GM12891 (cell line): ENCODE data around the gene SLC2A4.

Source experiments
- DNase-seq: peaks from one replicate; pipeline ENCODE4 v3.0.0; 2011; ENCODE audit warnings: low spot score; ENCODE audit not compliant: insufficient read length
- FAIRE-seq: peaks from 2 replicates; lab custom pipeline; 2011; peaks lifted over from hg19 to GRCh38; lab: Jason Lieb, UNC
- PAX5 ChIP-seq: IDR thresholded peaks from 2 replicates; pipeline ENCODE4 v1.6.1; 2011; ENCODE audit warnings: low read length, moderate library complexity, mild to moderate bottlenecking; ENCODE audit not compliant: insufficient read depth, severe bottlenecking
- POLR2A ChIP-seq: IDR thresholded peaks from 2 replicates; pipeline ENCODE4 v1.6.1; 2011; ENCODE audit warnings: low read depth, low read length, control low read depth
- POLR2AphosphoS5 ChIP-seq: IDR thresholded peaks from 2 replicates; pipeline ENCODE4 v1.6.1; 2011; ENCODE audit warnings: low read depth, low read length, control low read depth
- POU2F2 ChIP-seq: IDR thresholded peaks from 2 replicates; pipeline ENCODE4 v1.6.1; 2011; ENCODE audit warnings: low read depth, mild to moderate bottlenecking, control low read depth, low read length, moderate library complexity
- SPI1 ChIP-seq: IDR thresholded peaks from 2 replicates; pipeline ENCODE4 v1.6.1; 2011; ENCODE audit warnings: low read depth, low read length, control low read depth
- TAF1 ChIP-seq: IDR thresholded peaks from 2 replicates; pipeline ENCODE4 v1.6.1; 2011; ENCODE audit warnings: low read depth, low read length, control low read depth

SLC2A4 gene

DNA sequence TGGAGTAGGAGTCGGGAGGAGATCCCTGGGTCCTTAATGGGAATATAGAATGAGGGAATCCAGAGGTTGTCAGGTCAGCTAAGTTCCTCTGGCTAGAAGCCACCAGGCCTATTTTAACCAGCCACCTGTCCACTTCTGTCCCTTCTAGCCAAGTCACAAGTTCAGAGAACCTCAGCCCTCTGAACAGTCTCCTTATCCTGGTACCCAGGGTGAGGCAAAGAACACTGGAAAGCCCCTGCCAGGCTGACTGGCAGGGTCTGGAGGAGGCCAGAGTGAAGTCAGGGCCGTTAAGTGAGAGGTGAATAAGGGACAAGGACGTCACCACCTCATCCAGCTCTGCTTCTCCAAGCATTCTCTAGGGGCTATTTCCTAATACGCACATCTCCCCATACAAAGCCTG, 32.7 kb upstream of the SLC2A4 start:
- DNase-seq: no peak
- no peak for FAIRE-seq
- no peak for TF ChIP-seq SPI1
- TF ChIP-seq POLR2AphosphoS5: no peak
- no peak for TF ChIP-seq POLR2A
- no peak for TF ChIP-seq POU2F2

- FAIRE-seq: no peak
- TF ChIP-seq POLR2AphosphoS5 (no peak), TAF1 (no peak), SPI1 (no peak), PAX5 (no peak), POLR2A (no peak), POU2F2 (no peak)
- no peak for DNase-seq
Measured at GRCh38 chr17:7249214-7249613, 32.3 kb upstream of the SLC2A4 start.

GRCh38 chr17:7249830-7250229, 31.7 kb upstream of the SLC2A4 start:
- no peak for FAIRE-seq
- TF ChIP-seq SPI1 (peak; percentile 72), POU2F2 (no peak)
- DNase-seq: no peak

DNA sequence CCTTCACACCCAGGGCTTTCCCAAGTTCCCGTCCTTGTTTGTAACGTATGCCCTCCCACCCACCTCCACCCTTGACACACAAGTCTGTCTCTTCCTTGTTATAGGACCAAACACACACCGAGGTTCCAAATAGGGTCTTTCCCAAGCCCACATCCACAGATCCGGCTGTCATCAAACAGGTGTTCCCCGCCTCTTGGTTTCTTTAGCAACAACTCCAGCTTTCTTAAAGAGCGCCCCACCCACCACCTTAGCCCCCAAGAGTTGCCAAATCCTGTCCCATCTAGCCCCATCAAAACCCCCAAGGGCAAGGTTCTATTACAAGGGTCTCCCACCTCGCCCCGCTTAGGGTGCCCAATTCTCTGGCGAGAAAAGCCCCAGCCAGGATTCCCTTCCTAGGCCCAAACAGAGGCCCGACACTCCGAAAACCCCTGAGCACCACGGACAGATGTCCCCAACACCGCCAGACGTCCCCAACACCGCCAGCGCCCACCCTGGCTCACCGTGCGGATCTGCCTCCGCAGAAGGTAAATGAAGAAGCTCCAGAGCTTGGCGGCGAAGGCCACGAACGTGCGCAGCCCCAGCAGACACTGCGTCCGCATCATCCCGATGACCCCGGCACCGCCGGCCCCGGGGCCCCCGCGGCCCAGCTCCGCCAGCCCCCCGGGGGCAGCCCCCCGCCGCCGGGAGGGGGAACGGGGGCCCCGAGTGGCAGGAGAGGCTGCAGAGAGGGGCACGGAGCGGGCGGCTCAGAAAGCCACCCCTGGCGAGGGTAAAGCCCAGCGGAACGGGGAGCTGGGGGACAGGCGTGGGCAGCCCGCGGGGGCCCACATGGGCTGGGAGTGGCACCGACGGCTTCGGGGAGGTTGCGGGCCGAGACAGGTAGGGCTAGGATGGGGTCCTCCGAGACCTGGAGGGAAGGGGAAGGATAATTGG, 30.6 kb upstream of the SLC2A4 start:
- FAIRE-seq (peak; percentile 83), DNase-seq (no peak)
- TF ChIP-seq PAX5: no peak
- TF ChIP-seq POLR2AphosphoS5: no peak

DNA sequence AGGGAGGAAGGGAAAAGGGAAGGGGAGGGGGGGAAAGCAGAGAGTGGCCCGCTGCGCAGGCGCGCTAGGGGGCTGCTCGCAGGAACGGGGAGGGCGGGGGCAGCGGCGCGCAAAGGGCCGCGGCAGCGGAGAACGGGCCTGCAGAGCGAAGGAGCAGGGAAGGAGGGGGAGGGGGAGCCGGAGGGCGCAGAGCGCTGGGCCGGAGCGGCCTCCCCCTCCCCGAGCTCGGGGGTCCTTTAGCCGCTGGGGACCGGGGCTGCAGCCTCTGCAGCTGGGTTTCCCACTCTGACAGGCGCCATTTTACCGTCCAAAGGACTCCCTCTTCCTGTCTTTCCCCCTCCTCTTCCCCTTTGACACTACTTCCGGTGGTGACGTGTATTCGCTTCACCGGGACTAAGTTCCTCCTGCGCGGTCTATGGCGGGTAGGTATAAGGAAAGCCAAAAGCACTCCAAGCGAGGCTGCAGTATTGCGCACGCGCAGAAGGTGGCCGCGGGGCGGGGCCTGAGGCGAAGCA, 29.8 kb upstream of the SLC2A4 start, which contains the start of gene CTDNEP1:
Gene CTDNEP1 (minus strand): TSS at position 74 of the 515 bp plus-strand sequence. CDS start 438 bp downstream, outside the sequence.
- peak; percentile 95 for DNase-seq
- peak; percentile 100 for FAIRE-seq
- TF ChIP-seq PAX5 (no peak), POLR2AphosphoS5 (peak; percentile 58; the same call in 1 of the 2 replicates), POU2F2 (no peak), POLR2A (peak; percentile 79), SPI1 (peak; percentile 68), TAF1 (peak; percentile 85)

GRCh38 chr17:7252176-7253043, 29.1 kb upstream of the SLC2A4 start, which contains the start of gene ELP5:
TSS of gene ELP5 (plus strand) at chr17:7252215. CDS start at chr17:7252551, 336 bp downstream.
- FAIRE-seq: no peak
- DNase-seq: peak; percentile 93
- TF ChIP-seq POLR2A (peak; percentile 91), SPI1 (no peak), POLR2AphosphoS5 (peak; percentile 65), TAF1 (peak; percentile 83), PAX5 (peak; percentile 22), POU2F2 (peak; percentile 54; the same call in 1 of the 2 replicates)

- no peak for FAIRE-seq
- DNase-seq: no peak
- TF ChIP-seq POLR2A (no peak), POU2F2 (no peak), SPI1 (no peak), PAX5 (no peak), TAF1 (no peak), POLR2AphosphoS5 (no peak)
Measured at GRCh38 chr17:7253082-7253481, 28.4 kb upstream of the SLC2A4 start.

GRCh38 chr17:7254511-7254910, 27.0 kb upstream of the SLC2A4 start:
- no peak for DNase-seq
- FAIRE-seq: no peak
- TF ChIP-seq PAX5: no peak
- TF ChIP-seq POLR2A: no peak
- TF ChIP-seq POLR2AphosphoS5: no peak
- no peak for TF ChIP-seq SPI1
- TF ChIP-seq TAF1: no peak
- TF ChIP-seq POU2F2: no peak

DNA sequence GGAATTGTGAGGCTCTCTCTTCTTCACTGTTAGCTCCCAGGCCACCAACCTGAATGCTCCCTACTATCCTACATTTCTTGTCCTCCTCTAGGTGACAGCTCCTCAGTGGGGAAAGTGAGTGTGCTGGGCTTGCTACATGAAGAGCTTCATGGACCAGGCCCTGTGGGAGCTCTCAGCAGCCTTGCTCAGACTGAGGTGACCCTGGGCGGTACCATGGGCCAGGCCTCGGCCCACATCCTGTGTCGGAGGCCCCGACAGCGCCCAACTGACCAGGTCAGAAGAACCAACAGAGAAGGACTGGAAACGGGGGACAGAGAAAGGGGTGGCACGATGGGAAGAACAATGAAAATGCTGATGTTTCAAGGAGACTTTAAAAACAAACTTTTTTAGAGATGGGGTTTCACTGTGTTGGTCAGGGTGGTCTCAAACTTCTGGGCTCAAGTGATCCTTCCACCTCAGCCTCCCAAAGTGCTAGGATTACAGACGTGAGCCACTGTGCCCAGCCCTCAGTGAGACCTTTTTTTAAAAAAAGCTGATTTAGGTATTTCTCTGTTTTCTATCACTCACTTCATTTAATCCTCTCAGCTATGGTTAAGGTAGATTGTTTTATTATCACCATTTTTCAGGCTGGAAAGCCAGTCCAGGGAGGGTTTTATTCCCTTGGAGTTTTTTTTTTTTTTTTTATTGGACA, 24.6 kb upstream of the SLC2A4 start:
- no peak for TF ChIP-seq POLR2A
- no peak for TF ChIP-seq PAX5
- no peak for TF ChIP-seq TAF1
- TF ChIP-seq POU2F2: no peak
- TF ChIP-seq POLR2AphosphoS5: no peak
- TF ChIP-seq SPI1: no peak
- no peak for FAIRE-seq
- DNase-seq: no peak
